Heart right ventricle (tissue), 16 donors: ENCODE data around the gene MADD. TPM values are rescaled to one million over a fixed set of nuclear protein-coding genes. Genes with fewer than 3 reads are reported as not detected.

Experiments used
- ATAC-seq, 8 donors: fragments of 200-7000 bp; cut with Tn5 transposase; one replicate each; pipeline ENCODE4 v1.9.1; 2020; ENCODE audit warnings: mild to moderate bottlenecking in 8 of 8, moderate library complexity in 8 of 8, moderate number of reproducible peaks in 1 of 8
- DNase-seq, 2 donors: peaks; one replicate each; pipeline ENCODE4 v3.0.0-alpha.2; 2020
- H3K27ac ChIP-seq, 10 donors: fragments of 200-600 bp; sonication (generic) in 2 of 10; one replicate each; pipeline versions ENCODE4 v1.5.0 to v1.8.0; 2020 to 2022; ENCODE audit warnings: mild to moderate bottlenecking in 3 of 10
- H3K27me3 ChIP-seq, 7 donors: fragments of 200-600 bp; one replicate each; pipeline ENCODE4 v1.8.0; 2021 to 2022; ENCODE audit warnings: mild to moderate bottlenecking in 2 of 7
- H3K36me3 ChIP-seq, 9 donors: fragments of 200-600 bp; sonication (generic) in 1 of 9; one replicate each; pipeline versions ENCODE4 v1.5.0 to v1.8.0; 2020 to 2022; ENCODE audit warnings: mild to moderate bottlenecking in 2 of 9
- H3K4me1 ChIP-seq, 9 donors: fragments of 200-600 bp; sonication (generic) in 1 of 9; one replicate each; pipeline versions ENCODE4 v1.5.0 to v1.8.0; 2020 to 2022; ENCODE audit warnings: mild to moderate bottlenecking in 4 of 9
- H3K4me3 ChIP-seq, 10 donors: fragments of 200-600 bp; sonication (generic) in 2 of 10; one replicate each; pipeline versions ENCODE4 v1.5.0 to v1.8.0; 2020 to 2022; ENCODE audit warnings: mild to moderate bottlenecking in 7 of 10, moderate library complexity in 2 of 10
- H3K9me3 ChIP-seq, 11 donors: fragments of 200-600 bp in 10 of 11; sonication (generic) in 2 of 11; one replicate each; pipeline versions ENCODE4 v1.5.0 to v1.8.0; 2013 to 2022; ENCODE audit warnings: mild to moderate bottlenecking in 2 of 11, control low read depth in 1 of 11, moderate library complexity in 1 of 11
- CTCF ChIP-seq, 9 donors: fragments of 200-600 bp; sonication (generic) in 2 of 9; IDR thresholded peaks; one replicate each; pipeline versions ENCODE4 v1.5.0 to v1.8.0; 2021 to 2022; ENCODE audit warnings: antibody characterized with exemption in 9 of 9, mild to moderate bottlenecking in 5 of 9, moderate library complexity in 1 of 9
- WGBS, 2 donors: extraction: QIAGEN DNeasy Blood & Tissue Kit; methylation state at CpG; one replicate each; pipeline ENCODE4 v1.1.7; 2013; ENCODE audit warnings: inconsistent platforms in 1 of 2; 5-methylcytosine and 5-hydroxymethylcytosine counted together
- intact Hi-C, 10 donors: fragments of 100-400 bp; cut with DNase I; formaldehyde crosslinking; loops; one replicate each; pipeline versions ENCODE4 v1.11.1 to v1.14.2; 2022
- polyA plus RNA-seq, 2 donors: library from polyadenylated mRNA; stranded (reverse); fragments of 200-250 nt; gene quantifications; one replicate each; pipeline ENCODE4 v1.2.3, GENCODE V29; 2013
- total RNA-seq, 10 donors: library from RNA; stranded (reverse); fragmentation: NEBNext Ultra II Directional in 3 of 10; extraction: Animal tissue kit (Norgen Biotek cat#: 25700) in 3 of 10; gene quantifications; one replicate each; pipeline versions ENCODE4 v1.2.1 to v1.2.4, GENCODE V29; 2021 to 2023
- donor health status: Arrhythmogenic right ventricular cardiomyopathy.
- donor health status: ischemic (EF 13 %, LVEDD 7.1; RV severe dilation, severe dysfunction).
- donor health status: healthy with polysubstance abuse.
- donor health status: DM: no; HTN: yes; CAD: no.
- donor health status: DM: no; HTN: no; CAD: no.
- donor health status: ischemic (EF 25% LVEDD 6.9; RV normal size, moderate dysfunction).
- donor health status: ischemic (EF 25% LVEDD 5.7; RV mildly dilated, moderate dysfunction).
- donor health status: healthy.
- donor health status: DM: yes; HTN: yes; CAD: no.
- donor health status: Ischemic cardiomyopathy.
- donor health status: ischemic (EF 35%, LVEDD 5.7; RV mildly dilated, moderate dysfunction).
- donor health status: nonischemic (EF 11% LVEDD 7.7; RV severe dilation, severe dysfunction).
- donor health status: DM: yes; HTN: yes; CAD: no.
- donor health status: PGD.
- donor health status: ischemic (EF 29% LVEDD 5.4; RV normal size, mild dysfunction).
- donor health status: nonischemic (EF 23%, LVEDD 6.1; RV moderate dilation, normal function).

MADD gene
- total and polyA plus RNA-seq, 12 donors = 23.8 to 54.8 (median 35.4) TPM

GRCh38 chr11:47372422-47372821 is 102.5 kb downstream of the MADD start:
- intact Hi-C loops = loop anchor here in 6 of 10 donors (5.0 to 10.0 kb wide), 7 partner anchors 35 to 482 kb away; partner anchors contain the start of gene SLC39A13 (in 3 of the 6)
- Histone ChIP-seq H3K36me3 (peaks cover 0 to 73% (median 0%) of the 10 kb centered on the region in 9 donors), H3K4me3 (no peak overlapping the region), H3K27ac (no peak overlapping the region), H3K27me3 (no peaks in the 10 kb centered on the region), H3K9me3 (no peaks in the 10 kb centered on the region), H3K4me1 (peaks cover 0 to 43% (median 0%) of the 10 kb centered on the region in 9 donors)
- no peak for TF ChIP-seq CTCF (IDR thresholded peaks at IDR 0.05)
- DNase-seq (no peak), ATAC-seq (no peak)
- WGBS, 2 donors = 61 to 84% methylated on average over 7 of the region's 7 CpGs

- Histone ChIP-seq H3K36me3 (peaks cover 0 to 56% (median 0%) of the 10 kb centered on the region in 9 donors), H3K9me3 (no peaks in the 10 kb centered on the region), H3K27me3 (no peaks in the 10 kb centered on the region), H3K4me1 (peaks cover 0 to 40% (median 0%) of the 10 kb centered on the region in 9 donors), H3K27ac (peak overlapping the region in 1 of 10 donors; percentile 98), H3K4me3 (peak overlapping the region in 1 of 10 donors; percentile 66)
- 44 to 45% methylated on average over 19 of the region's 19 CpGs for WGBS, 2 donors
- ATAC-seq (peak; percentile 71 to 86 (median 80)), DNase-seq (peak; percentile 83 to 89)
- intact Hi-C loops = loop anchor here in 9 of 10 donors (1.0 to 10.0 kb wide), 12 partner anchors 33 to 481 kb away; partner anchors contain the start of gene SLC39A13 (in 6 of the 9)
- peak; percentile 95 to 99 (median 97) for TF ChIP-seq CTCF (IDR thresholded peaks at IDR 0.05)
Observed at GRCh38 chr11:47373876-47374719, 104.2 kb downstream of the MADD start.

GRCh38 chr11:47374720-47375019 is 104.7 kb downstream of the MADD start:
- H3K27me3 ChIP-seq = no peaks in the 10 kb centered on the region
- peak overlapping the region in 1 of 10 donors; percentile 66 for H3K4me3 ChIP-seq
- H3K36me3 ChIP-seq = peaks cover 0 to 53% (median 0%) of the 10 kb centered on the region in 9 donors
- intact Hi-C loops = loop anchor here (1.0 to 10.0 kb wide), 13 partner anchors 33 to 480 kb away; partner anchors contain the start of genes SLC39A13 (in 6 of the 10) and RAPSN (in 1 of the 10)
- peak overlapping the region in 1 of 10 donors; percentile 98 for H3K27ac ChIP-seq
- TF ChIP-seq CTCF (IDR thresholded peaks at IDR 0.05) = no peak
- WGBS, 2 donors = 85 to 87% methylated on average over 5 of the region's 5 CpGs
- no peaks in the 10 kb centered on the region for H3K9me3 ChIP-seq
- peaks cover 0 to 38% (median 0%) of the 10 kb centered on the region in 9 donors for H3K4me1 ChIP-seq
- DNase-seq (no peak), ATAC-seq (no peak)

- no peaks in the 10 kb centered on the region for H3K9me3 ChIP-seq
- H3K36me3 ChIP-seq = peaks cover 0 to 50% (median 0%) of the 10 kb centered on the region in 9 donors
- H3K27me3 ChIP-seq = no peaks in the 10 kb centered on the region
- H3K27ac ChIP-seq = peak overlapping the region in 1 of 10 donors; percentile 98
- no peak for DNase-seq
- H3K4me3 ChIP-seq = peak overlapping the region in 2 of 10 donors; percentile 11 to 66
- intact Hi-C loops = loop anchor here in 8 of 10 donors (2.0 to 10.0 kb wide), 7 partner anchors 34 to 480 kb away; partner anchors contain the start of genes RAPSN (in 1 of the 8) and SLC39A13 (in 1 of the 8)
- no peak for TF ChIP-seq CTCF (IDR thresholded peaks at IDR 0.05)
- no peak for ATAC-seq
- WGBS, 2 donors = 79 to 85% methylated on average over 8 of the region's 8 CpGs
- peaks cover 0 to 34% (median 0%) of the 10 kb centered on the region in 9 donors for H3K4me1 ChIP-seq
Observed at GRCh38 chr11:47375020-47375419, 105.1 kb downstream of the MADD start.
